D721Med (cell line): ENCODE measurements around the gene HOXB9.

Experiments used
- DNase-seq: peaks from one replicate; pipeline ENCODE4 v3.0.0; 2011; ENCODE audit warnings: low spot score; ENCODE audit not compliant: insufficient read length
- FAIRE-seq: peaks from 2 replicates; lab custom pipeline; 2011; peaks lifted over from hg19 to GRCh38; lab: Jason Lieb, UNC
- CTCF ChIP-seq: IDR thresholded peaks from 2 replicates; pipeline ENCODE4 v1.5.1; 2012; ENCODE audit warnings: mild to moderate bottlenecking, control low read depth; ENCODE audit not compliant: insufficient read depth; ENCODE audit errors: missing control alignments

HOXB9 gene

GRCh38 chr17:48616717-48617470 lies 9.3 kb downstream of the HOXB9 start:
- no peak for FAIRE-seq
- DNase-seq = no peak
- no peak for TF ChIP-seq CTCF

GRCh38 chr17:48615963-48616716 lies 10.0 kb downstream of the HOXB9 start:
- TF ChIP-seq CTCF = no peak
- DNase-seq (no peak), FAIRE-seq (no peak)

GRCh38 chr17:48615047-48615962 lies 10.9 kb downstream of the HOXB9 start, which contains the start of gene HOXB8:
Gene HOXB8 (minus strand): TSS chr17:48615292. CDS start chr17:48614704, 588 bp downstream.
- FAIRE-seq = no peak
- TF ChIP-seq CTCF = no peak

GRCh38 chr17:48613862-48614694 lies 12.1 kb downstream of the HOXB9 start:
- no peak for DNase-seq
- no peak for FAIRE-seq
- TF ChIP-seq CTCF = no peak

More at GRCh38 chr17:48615047-48615962, 10.9 kb downstream of the HOXB9 start, which contains the start of gene HOXB8:
- DNase-seq = no peak

GRCh38 chr17:48612854-48613691 lies 13.1 kb downstream of the HOXB9 start:
- DNase-seq (no peak), FAIRE-seq (no peak)
- no peak for TF ChIP-seq CTCF
